Omental fat pad (tissue), 4 donors: ENCODE measurements around the gene PPOX. TPM values are rescaled to one million over a fixed set of nuclear protein-coding genes. Genes with fewer than 3 reads are reported as not detected.
A peak's percentile ranks its signal among the peaks of the same experiment; 100 is the strongest.

Experiments
- ATAC-seq: fragments of 150-250 bp; one replicate; pipeline ENCODE4 v1.9.1; 2016; ENCODE audit warnings: mild to moderate bottlenecking, moderate library complexity; ENCODE audit not compliant: low FRiP score
- DNase-seq: peaks from one replicate; pipeline ENCODE4 v3.0.0-alpha.2; 2019; ENCODE audit warnings: low spot score
- CTCF ChIP-seq, 3 donors: fragments of 450-650 bp; IDR thresholded peaks; one replicate each; pipeline ENCODE4 v1.5.1; 2016 to 2017; ENCODE audit warnings: antibody characterized with exemption in 3 of 3, mild to moderate bottlenecking in 3 of 3, moderate library complexity in 2 of 3
- total RNA-seq, 4 donors: library from RNA; depleted of rRNA; stranded (reverse); fragments of >200 nt; gene quantifications; one replicate each; pipeline ENCODE4 v1.1.0, GENCODE V29; 2016

Gene PPOX
- total RNA-seq, 4 donors from 2014 or later: 12.5 to 28.4 (median 13.8) TPM

- no peak for TF ChIP-seq CTCF (IDR thresholded peaks at IDR 0.05)
- DNase-seq: no peak
- no peak for ATAC-seq
Measured at GRCh38 chr1:161197560-161198193, 31.5 kb downstream of the PPOX start.

GRCh38 chr1:161198194-161198896, 32.1 kb downstream of the PPOX start:
- TF ChIP-seq CTCF (IDR thresholded peaks at IDR 0.05): no peak
- DNase-seq (no peak), ATAC-seq (no peak)

- no peak for TF ChIP-seq CTCF (IDR thresholded peaks at IDR 0.05)
- peak; percentile 78 for DNase-seq
- ATAC-seq: peak; percentile 46
Measured at GRCh38 chr1:161198897-161199431, 32.7 kb downstream of the PPOX start, which contains the start of gene ADAMTS4. Gene ADAMTS4, minus strand, starts transcription at chr1:161199054. Its CDS starts 427 bp downstream, at chr1:161198627.

GRCh38 chr1:161199506-161200139, 33.4 kb downstream of the PPOX start:
- no peak for TF ChIP-seq CTCF (IDR thresholded peaks at IDR 0.05)
- ATAC-seq (no peak), DNase-seq (no peak)

GRCh38 chr1:161200421-161200991, 34.3 kb downstream of the PPOX start:
- no peak for TF ChIP-seq CTCF (IDR thresholded peaks at IDR 0.05)
- DNase-seq (no peak), ATAC-seq (no peak)

GRCh38 chr1:161200992-161201835, 35.0 kb downstream of the PPOX start:
- DNase-seq: peak; percentile 57
- no peak for TF ChIP-seq CTCF (IDR thresholded peaks at IDR 0.05)
- peak; percentile 76 for ATAC-seq
